Right ventricle myocardium superior (tissue), 1 donor: ENCODE results near the gene CHTF8. TPM values are rescaled to one million over a fixed set of nuclear protein-coding genes. Genes with fewer than 3 reads are reported as not detected.

Source experiments
- total RNA-seq: library from RNA; stranded (reverse); fragmentation: NEBNext Ultra II Directional; extraction: Animal tissue kit (Norgen Biotek cat#: 25700); gene quantifications from one replicate; pipeline ENCODE4 v1.2.1, GENCODE V29; 2021
- donor health status: DM: no; HTN: yes; CAD: no; lungs with severe emphysema.

The CHTF8 gene
- total RNA-seq, 1 donor from 2014 or later = 52.5 TPM

Other genes starting within 250 kb of the CHTF8 start
- gene HAS3, start 26.9 kb downstream of the CHTF8 start, total RNA-seq = 0.19 TPM
- gene UTP4, start 61 bp upstream of the CHTF8 start, total RNA-seq = 24.1 TPM
- gene SNTB2, start 54.6 kb upstream of the CHTF8 start, total RNA-seq = 12.3 TPM
- gene VPS4A, start 178.8 kb upstream of the CHTF8 start, total RNA-seq = 28.6 TPM
- 5.6 TPM for gene PDF, start 198.0 kb upstream of the CHTF8 start, total RNA-seq
- 22.0 TPM for gene COG8, start 207.0 kb upstream of the CHTF8 start, total RNA-seq
- 7.3 TPM for gene NIP7, start 207.2 kb upstream of the CHTF8 start, total RNA-seq
- gene TMED6, start 219.2 kb upstream of the CHTF8 start, total RNA-seq = not detected